Progenitor cell of endocrine pancreas (in vitro differentiated cells): ENCODE results near the gene LOXL1. TPM values are rescaled to one million over a fixed set of nuclear protein-coding genes. Genes with fewer than 3 reads are reported as not detected.

Source experiments
- DNase-seq: peaks from one replicate; pipeline ENCODE4 v3.0.0; 2021; ENCODE audit warnings: low spot score; ENCODE audit not compliant: unreplicated experiment
- H3K27ac Mint-ChIP-seq: 2 replicates; pipeline ENCODE4 v1.8.0; 2021; ENCODE audit warnings: mild to moderate bottlenecking, moderate library complexity, mixed read lengths
- H3K27me3 Mint-ChIP-seq: 2 replicates; pipeline ENCODE4 v1.8.0; 2021; ENCODE audit warnings: mixed read lengths
- H3K36me3 Mint-ChIP-seq: 2 replicates; pipeline ENCODE4 v1.8.0; 2022; ENCODE audit warnings: mixed read lengths; ENCODE audit not compliant: insufficient read depth
- H3K4me1 Mint-ChIP-seq: 2 replicates; pipeline ENCODE4 v1.8.0; 2021; ENCODE audit warnings: low read depth, mixed read lengths
- H3K4me3 Mint-ChIP-seq: 2 replicates; pipeline ENCODE4 v1.8.0; 2021; ENCODE audit warnings: low read depth, mild to moderate bottlenecking, moderate library complexity, mixed read lengths
- H3K9me3 Mint-ChIP-seq: 2 replicates; pipeline ENCODE4 v1.8.0; 2021; ENCODE audit warnings: low read depth, mixed read lengths
- CTCF ChIP-seq: fragments of 200-600 bp; sonication (generic); IDR thresholded peaks from one replicate; pipeline ENCODE4 v1.5.0; 2021; ENCODE audit warnings: antibody characterized with exemption, mild to moderate bottlenecking; ENCODE audit not compliant: unreplicated experiment
- total RNA-seq: library from RNA; stranded (reverse); gene quantifications from 2 replicates; pipeline ENCODE4 v1.2.1, GENCODE V29; 2021

LOXL1 gene
- total RNA-seq, 1 donor from 2014 or later: 17.4 TPM

DNA sequence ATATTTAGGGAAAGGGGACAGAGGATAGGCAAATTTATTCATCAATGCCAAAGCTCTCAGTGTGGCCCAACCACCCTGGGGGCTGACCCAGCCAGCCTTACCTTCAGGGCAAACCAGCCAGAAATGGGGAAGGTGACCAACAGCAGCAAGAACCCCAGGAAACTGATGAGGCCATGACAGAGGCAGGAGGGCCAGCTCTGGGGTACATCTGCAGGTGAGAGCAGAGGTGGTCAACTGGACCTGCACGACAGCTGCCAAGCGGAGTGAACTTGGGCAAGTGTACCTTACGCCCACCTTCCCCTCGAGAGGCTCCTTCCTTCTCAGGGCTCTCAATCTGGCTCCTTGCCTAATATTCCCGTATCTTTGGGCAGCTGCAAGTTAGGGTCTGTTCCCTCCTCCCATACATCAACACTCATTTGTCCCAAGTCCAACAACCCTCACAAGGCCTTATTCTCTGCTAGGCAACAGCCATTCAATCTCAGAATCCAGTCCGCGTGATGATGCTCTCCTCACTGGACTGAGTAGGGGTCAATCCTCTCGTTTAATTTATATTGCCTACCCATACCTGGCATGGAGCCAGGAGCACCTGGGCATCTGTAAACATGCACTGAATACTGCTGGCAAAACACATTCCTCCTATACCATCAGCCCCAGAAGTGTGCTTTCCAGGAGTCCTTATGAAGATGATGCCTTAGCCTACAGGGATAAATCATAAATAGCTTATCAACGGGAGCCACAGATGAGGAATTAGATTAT, 64.2 kb downstream of the LOXL1 start:
- Mint-ChIP-seq H3K4me3 (peak overlapping the region; percentile 80), H3K27me3 (no peaks in the 10 kb centered on the region), H3K9me3 (no peaks in the 10 kb centered on the region), H3K4me1 (peaks cover 16% of the 10 kb centered on the region), H3K27ac (no peak overlapping the region), H3K36me3 (no peaks in the 10 kb centered on the region)
- TF ChIP-seq CTCF: no peak
- DNase-seq: no peak

DNA sequence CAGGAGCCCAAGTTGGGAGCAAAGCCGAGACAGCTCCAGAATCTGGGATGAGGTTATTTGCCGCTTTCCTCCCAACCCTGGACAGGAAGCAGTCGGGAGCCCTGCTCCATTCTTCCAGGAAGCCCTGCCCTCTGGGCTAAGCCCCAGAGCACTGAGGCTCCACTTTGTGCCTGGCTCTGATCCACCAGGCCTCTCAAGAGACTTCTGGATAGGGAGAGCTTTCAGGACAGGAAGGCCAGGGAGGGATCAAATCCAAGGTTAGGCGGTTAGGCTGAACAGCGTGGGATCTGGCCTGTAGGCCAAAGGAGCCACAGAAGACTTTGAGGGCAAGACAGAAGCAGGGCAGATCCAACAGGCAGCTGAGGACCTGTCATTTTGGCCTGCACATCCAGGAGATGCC, 65.0 kb downstream of the LOXL1 start:
- no peaks in the 10 kb centered on the region for H3K36me3 Mint-ChIP-seq
- no peak for DNase-seq
- no peak for TF ChIP-seq CTCF
- H3K27me3 Mint-ChIP-seq: no peaks in the 10 kb centered on the region
- H3K27ac Mint-ChIP-seq: no peak overlapping the region
- no peaks in the 10 kb centered on the region for H3K9me3 Mint-ChIP-seq
- peak overlapping the region; percentile 80 for H3K4me3 Mint-ChIP-seq
- peaks cover 16% of the 10 kb centered on the region for H3K4me1 Mint-ChIP-seq

DNA sequence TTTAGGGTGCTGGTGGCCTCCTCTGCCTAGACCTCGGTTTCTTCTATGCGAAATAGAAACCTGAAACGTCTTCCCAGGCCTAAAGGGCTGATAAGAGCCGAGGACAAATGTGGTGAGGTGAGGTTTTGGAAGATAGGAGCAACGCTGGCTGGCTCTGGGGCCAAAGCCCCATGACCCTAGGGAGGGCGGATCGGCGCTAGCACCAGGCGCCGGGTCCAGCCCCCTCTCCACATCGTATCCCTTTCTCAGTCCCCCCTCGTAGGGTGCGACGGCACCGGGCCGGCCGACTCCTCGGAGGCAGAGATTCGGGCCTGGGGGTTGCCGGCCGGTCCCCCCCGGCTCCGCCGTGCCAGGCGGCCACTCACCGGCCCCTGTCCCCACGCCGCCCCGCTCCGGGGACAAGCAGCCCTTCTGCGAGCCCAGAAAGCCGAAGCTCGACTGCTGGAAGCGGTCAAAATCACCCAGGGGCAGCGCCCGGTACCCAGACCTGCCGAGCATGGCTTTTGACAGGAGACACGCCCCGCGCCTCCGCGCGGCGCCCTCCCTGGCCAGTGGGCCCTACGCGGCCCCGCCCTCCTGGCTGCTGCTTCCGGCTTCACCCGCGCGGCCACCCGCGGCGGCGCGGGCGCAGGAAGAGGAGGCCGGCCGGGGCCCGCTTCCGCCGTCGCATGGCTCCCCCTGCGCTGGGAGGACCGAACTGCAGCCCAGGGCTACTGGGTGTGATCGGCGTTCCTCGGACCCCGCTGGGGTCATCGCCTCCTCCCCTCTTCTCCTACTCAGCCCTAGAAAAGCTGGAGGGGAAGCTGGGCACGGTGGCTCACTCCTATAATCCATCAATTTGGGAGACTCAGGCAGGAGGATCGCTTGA, 65.7 kb downstream of the LOXL1 start, which contains the start of gene STOML1:
Gene STOML1 (minus strand): TSS at position 570 of the 868 bp plus-strand sequence. CDS start 72 bp downstream, at position 498.
- no peaks in the 10 kb centered on the region for H3K27me3 Mint-ChIP-seq
- no peak within 1 kb of the TSS for H3K27ac Mint-ChIP-seq
- no peaks in the 10 kb centered on the region for H3K36me3 Mint-ChIP-seq
- H3K9me3 Mint-ChIP-seq: no peaks in the 10 kb centered on the region
- DNase-seq: peak; percentile 95
- peaks cover 16% of the 10 kb centered on the region for H3K4me1 Mint-ChIP-seq
- peak within 1 kb of the TSS; percentile 80 for H3K4me3 Mint-ChIP-seq
- peak; percentile 93 for TF ChIP-seq CTCF

DNA sequence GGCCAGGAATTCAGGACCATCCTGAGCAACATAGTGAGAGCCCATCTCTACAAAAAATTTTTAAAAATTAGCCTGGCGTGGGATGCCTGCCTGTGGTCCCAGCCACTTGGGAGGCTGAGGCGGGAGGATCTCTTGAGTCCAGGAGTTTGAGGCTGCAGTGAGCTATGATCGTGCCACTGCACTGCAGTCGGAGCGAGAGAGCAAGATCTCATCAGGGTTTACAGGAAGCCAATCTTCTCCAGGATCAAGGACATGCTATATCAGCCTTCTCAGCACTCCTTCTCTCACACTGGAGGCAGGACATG, 66.3 kb downstream of the LOXL1 start:
- Mint-ChIP-seq H3K4me3 (peak overlapping the region; percentile 57), H3K4me1 (peaks cover 16% of the 10 kb centered on the region), H3K27ac (no peak overlapping the region), H3K27me3 (no peaks in the 10 kb centered on the region), H3K9me3 (no peaks in the 10 kb centered on the region), H3K36me3 (no peaks in the 10 kb centered on the region)
- no peak for TF ChIP-seq CTCF
- no peak for DNase-seq

DNA sequence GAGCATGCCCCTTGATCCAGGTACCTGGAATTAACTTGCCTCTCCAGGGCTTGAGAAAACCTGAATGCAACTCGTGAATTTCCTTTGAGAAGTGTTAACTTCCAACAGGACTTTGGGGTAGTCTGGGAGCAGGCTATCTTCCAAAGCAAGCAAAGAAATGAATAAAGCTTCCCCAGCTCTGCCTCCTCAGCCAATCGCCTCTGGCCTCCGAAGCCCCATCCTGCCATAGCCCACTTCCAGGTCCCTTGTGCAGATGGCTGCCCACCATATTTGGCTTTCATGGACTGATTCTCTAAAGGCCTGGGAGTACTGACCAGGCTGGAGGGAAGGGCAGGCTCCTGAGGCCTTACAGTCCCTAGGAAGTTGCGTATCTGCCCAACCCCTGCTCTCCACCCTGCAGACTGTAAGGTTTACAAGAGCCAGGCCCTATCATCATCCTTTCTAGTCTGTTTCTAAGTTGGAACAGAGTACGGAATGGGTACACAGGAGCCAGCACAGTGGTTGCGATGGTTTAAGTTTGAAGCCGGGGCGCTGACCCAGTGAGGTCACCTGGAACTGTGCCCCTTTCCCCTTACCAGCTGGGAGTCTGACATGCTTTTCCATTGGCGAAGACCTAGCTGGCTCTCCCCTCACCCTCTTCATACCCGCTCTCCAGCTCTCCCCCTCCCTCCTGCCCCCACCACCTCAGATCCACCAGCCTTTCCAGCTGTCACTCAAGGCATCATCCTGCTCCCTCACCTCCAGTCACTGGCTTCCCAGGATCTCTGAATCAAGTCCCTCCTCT, 67.1 kb downstream of the LOXL1 start:
- peaks cover 16% of the 10 kb centered on the region for H3K4me1 Mint-ChIP-seq
- no peaks in the 10 kb centered on the region for H3K36me3 Mint-ChIP-seq
- no peak overlapping the region for H3K27ac Mint-ChIP-seq
- no peaks in the 10 kb centered on the region for H3K27me3 Mint-ChIP-seq
- H3K4me3 Mint-ChIP-seq: peak overlapping the region; percentile 94
- no peak for DNase-seq
- no peaks in the 10 kb centered on the region for H3K9me3 Mint-ChIP-seq
- TF ChIP-seq CTCF: no peak
